ENCODE measurements around the gene MAPT.
A peak's percentile ranks its signal among the peaks of the same experiment; 100 is the strongest.

The MAPT gene

DNA sequence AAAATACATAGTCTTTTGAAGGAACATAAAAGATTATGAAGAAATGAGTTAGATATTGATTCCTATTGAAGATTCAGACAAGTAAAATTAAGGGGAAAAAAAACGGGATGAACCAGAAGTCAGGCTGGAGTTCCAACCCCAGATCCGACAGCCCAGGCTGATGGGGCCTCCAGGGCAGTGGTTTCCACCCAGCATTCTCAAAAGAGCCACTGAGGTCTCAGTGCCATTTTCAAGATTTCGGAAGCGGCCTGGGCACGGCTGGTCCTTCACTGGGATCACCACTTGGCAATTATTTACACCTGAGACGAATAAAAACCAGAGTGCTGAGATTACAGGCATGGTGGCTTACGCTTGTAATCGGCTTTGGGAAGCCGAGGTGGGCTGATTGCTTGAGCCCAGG is 114.2 kb downstream of the MAPT start:
- DNase-seq, result no peak
- Histone ChIP-seq H3K9me3 (ENCODE audit: control insufficient read depth, low read length) (no peaks in the 10 kb centered on the region), H4K8ac (ENCODE audit: low read length) (no peak overlapping the region), H3K14ac (ENCODE audit: low read length in 2 of 2) (no peak overlapping the region), H3K4me3 (ENCODE audit: insufficient read depth in 1 of 2, low read depth in 1 of 2, low read length in 2 of 2) (no peak overlapping the region), H3K4ac (ENCODE audit: low read depth in 1 of 2, low read length in 2 of 2) (no peak overlapping the region), H2BK15ac (ENCODE audit: low read depth, poor library complexity, severe bottlenecking) (no peak overlapping the region), H3K27ac (ENCODE audit: low read length, poor library complexity, severe bottlenecking) (no peak overlapping the region), H2AK5ac (ENCODE audit: low read length, severe bottlenecking) (no peak overlapping the region), H4K91ac (ENCODE audit: low read length) (no peak overlapping the region), H3K79me1 (replicated peaks; ENCODE audit: low read length, poor library complexity, severe bottlenecking) (no peaks in the 10 kb centered on the region), H3K36me3 (ENCODE audit: control insufficient read depth in 1 of 2, insufficient read depth in 2 of 2, low read depth in 1 of 2, low read length in 2 of 2) (no peaks in the 10 kb centered on the region), H2BK12ac (ENCODE audit: low read length in 2 of 2) (no peak overlapping the region), H3K18ac (ENCODE audit: low read depth in 1 of 2, low read length in 2 of 2) (no peak overlapping the region), H3K9ac (ENCODE audit: low read length) (no peak overlapping the region), H2AFZ (ENCODE audit: low read depth, low read length) (no peak overlapping the region), H3K23ac (ENCODE audit: low read length in 2 of 2) (no peak overlapping the region), H3K4me1 (ENCODE audit: control insufficient read depth, insufficient read depth, low read depth, low read length) (peaks cover 18% of the 10 kb centered on the region), H2BK5ac (ENCODE audit: low read depth, low read length, poor library complexity, severe bottlenecking) (no peak overlapping the region), H2BK120ac (ENCODE audit: low read depth, low read length) (no peak overlapping the region), H3K27me3 (ENCODE audit: control insufficient read depth in 1 of 2, insufficient read depth in 1 of 2, low read length in 2 of 2) (peaks cover 7 to 20% of the 10 kb centered on the region in 2 experiments), H3K4me2 (ENCODE audit: low read length, poor library complexity, severe bottlenecking) (no peak overlapping the region)
- 96% methylated on average over 9 of the region's 9 CpGs for WGBS

DNA sequence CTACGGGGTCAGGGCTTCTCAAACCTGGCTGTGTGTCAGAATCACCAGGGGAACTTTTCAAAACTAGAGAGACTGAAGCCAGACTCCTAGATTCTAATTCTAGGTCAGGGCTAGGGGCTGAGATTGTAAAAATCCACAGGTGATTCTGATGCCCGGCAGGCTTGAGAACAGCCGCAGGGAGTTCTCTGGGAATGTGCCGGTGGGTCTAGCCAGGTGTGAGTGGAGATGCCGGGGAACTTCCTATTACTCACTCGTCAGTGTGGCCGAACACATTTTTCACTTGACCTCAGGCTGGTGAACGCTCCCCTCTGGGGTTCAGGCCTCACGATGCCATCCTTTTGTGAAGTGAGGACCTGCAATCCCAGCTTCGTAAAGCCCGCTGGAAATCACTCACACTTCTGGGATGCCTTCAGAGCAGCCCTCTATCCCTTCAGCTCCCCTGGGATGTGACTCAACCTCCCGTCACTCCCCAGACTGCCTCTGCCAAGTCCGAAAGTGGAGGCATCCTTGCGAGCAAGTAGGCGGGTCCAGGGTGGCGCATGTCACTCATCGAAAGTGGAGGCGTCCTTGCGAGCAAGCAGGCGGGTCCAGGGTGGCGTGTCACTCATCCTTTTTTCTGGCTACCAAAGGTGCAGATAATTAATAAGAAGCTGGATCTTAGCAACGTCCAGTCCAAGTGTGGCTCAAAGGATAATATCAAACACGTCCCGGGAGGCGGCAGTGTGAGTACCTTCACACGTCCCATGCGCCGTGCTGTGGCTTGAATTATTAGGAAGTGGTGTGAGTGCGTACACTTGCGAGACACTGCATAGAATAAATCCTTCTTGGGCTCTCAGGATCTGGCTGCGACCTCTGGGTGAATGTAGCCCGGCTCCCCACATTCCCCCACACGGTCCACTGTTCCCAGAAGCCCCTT is 115.6 kb downstream of the MAPT start:
- no peak overlapping the region for H2AFZ ChIP-seq (ENCODE audit: low read depth, low read length)
- no peak overlapping the region for H2BK5ac ChIP-seq (ENCODE audit: low read depth, low read length, poor library complexity, severe bottlenecking)
- H3K4ac ChIP-seq (ENCODE audit: low read depth in 1 of 2, low read length in 2 of 2), result no peak overlapping the region
- no peak overlapping the region for H3K4me3 ChIP-seq (ENCODE audit: insufficient read depth in 1 of 2, low read depth in 1 of 2, low read length in 2 of 2)
- no peak overlapping the region for H4K8ac ChIP-seq (ENCODE audit: low read length)
- no peak overlapping the region for H3K4me2 ChIP-seq (ENCODE audit: low read length, poor library complexity, severe bottlenecking)
- H3K27ac ChIP-seq (ENCODE audit: low read length, poor library complexity, severe bottlenecking), result no peak overlapping the region
- no peaks in the 10 kb centered on the region for H3K9me3 ChIP-seq (ENCODE audit: control insufficient read depth, low read length)
- H3K36me3 ChIP-seq (ENCODE audit: control insufficient read depth in 1 of 2, insufficient read depth in 2 of 2, low read depth in 1 of 2, low read length in 2 of 2), result no peaks in the 10 kb centered on the region
- H3K4me1 ChIP-seq (ENCODE audit: control insufficient read depth, insufficient read depth, low read depth, low read length), result peaks cover 13% of the 10 kb centered on the region
- peaks cover 7 to 20% of the 10 kb centered on the region in 2 experiments for H3K27me3 ChIP-seq (ENCODE audit: control insufficient read depth in 1 of 2, insufficient read depth in 1 of 2, low read length in 2 of 2)
- no peak overlapping the region for H3K23ac ChIP-seq (ENCODE audit: low read length in 2 of 2)
- H2BK12ac ChIP-seq (ENCODE audit: low read length in 2 of 2), result no peak overlapping the region
- H3K14ac ChIP-seq (ENCODE audit: low read length in 2 of 2), result no peak overlapping the region
- no peaks in the 10 kb centered on the region for H3K79me1 ChIP-seq (replicated peaks; ENCODE audit: low read length, poor library complexity, severe bottlenecking)
- no peak overlapping the region for H4K91ac ChIP-seq (ENCODE audit: low read length)
- no peak overlapping the region for H3K18ac ChIP-seq (ENCODE audit: low read depth in 1 of 2, low read length in 2 of 2)
- WGBS, result 84% methylated on average over 33 of the region's 33 CpGs
- H2BK120ac ChIP-seq (ENCODE audit: low read depth, low read length), result no peak overlapping the region
- no peak overlapping the region for H3K9ac ChIP-seq (ENCODE audit: low read length)
- DNase-seq, result peak; percentile 29
- H2BK15ac ChIP-seq (ENCODE audit: low read depth, poor library complexity, severe bottlenecking), result no peak overlapping the region
- no peak overlapping the region for H2AK5ac ChIP-seq (ENCODE audit: low read length, severe bottlenecking)

DNA sequence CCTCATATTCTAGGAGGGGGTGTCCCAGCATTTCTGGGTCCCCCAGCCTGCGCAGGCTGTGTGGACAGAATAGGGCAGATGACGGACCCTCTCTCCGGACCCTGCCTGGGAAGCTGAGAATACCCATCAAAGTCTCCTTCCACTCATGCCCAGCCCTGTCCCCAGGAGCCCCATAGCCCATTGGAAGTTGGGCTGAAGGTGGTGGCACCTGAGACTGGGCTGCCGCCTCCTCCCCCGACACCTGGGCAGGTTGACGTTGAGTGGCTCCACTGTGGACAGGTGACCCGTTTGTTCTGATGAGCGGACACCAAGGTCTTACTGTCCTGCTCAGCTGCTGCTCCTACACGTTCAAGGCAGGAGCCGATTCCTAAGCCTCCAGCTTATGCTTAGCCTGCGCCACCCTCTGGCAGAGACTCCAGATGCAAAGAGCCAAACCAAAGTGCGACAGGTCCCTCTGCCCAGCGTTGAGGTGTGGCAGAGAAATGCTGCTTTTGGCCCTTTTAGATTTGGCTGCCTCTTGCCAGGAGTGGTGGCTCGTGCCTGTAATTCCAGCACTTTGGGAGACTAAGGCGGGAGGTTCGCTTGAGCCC is 116.3 kb downstream of the MAPT start:
- Histone ChIP-seq H3K9ac (ENCODE audit: low read length) (no peak overlapping the region), H4K8ac (ENCODE audit: low read length) (no peak overlapping the region), H2AFZ (ENCODE audit: low read depth, low read length) (no peak overlapping the region), H2BK120ac (ENCODE audit: low read depth, low read length) (no peak overlapping the region), H3K27me3 (ENCODE audit: control insufficient read depth in 1 of 2, insufficient read depth in 1 of 2, low read length in 2 of 2) (peaks cover 7 to 17% of the 10 kb centered on the region in 2 experiments), H3K27ac (ENCODE audit: low read length, poor library complexity, severe bottlenecking) (no peak overlapping the region), H2BK5ac (ENCODE audit: low read depth, low read length, poor library complexity, severe bottlenecking) (no peak overlapping the region), H3K36me3 (ENCODE audit: control insufficient read depth in 1 of 2, insufficient read depth in 2 of 2, low read depth in 1 of 2, low read length in 2 of 2) (no peaks in the 10 kb centered on the region), H3K14ac (ENCODE audit: low read length in 2 of 2) (no peak overlapping the region), H2BK12ac (ENCODE audit: low read length in 2 of 2) (no peak overlapping the region), H3K23ac (ENCODE audit: low read length in 2 of 2) (no peak overlapping the region), H3K9me3 (ENCODE audit: control insufficient read depth, low read length) (no peaks in the 10 kb centered on the region), H3K18ac (ENCODE audit: low read depth in 1 of 2, low read length in 2 of 2) (no peak overlapping the region), H4K91ac (ENCODE audit: low read length) (no peak overlapping the region), H3K4me2 (ENCODE audit: low read length, poor library complexity, severe bottlenecking) (no peak overlapping the region), H3K4ac (ENCODE audit: low read depth in 1 of 2, low read length in 2 of 2) (no peak overlapping the region), H3K4me1 (ENCODE audit: control insufficient read depth, insufficient read depth, low read depth, low read length) (peaks cover 13% of the 10 kb centered on the region), H3K79me1 (replicated peaks; ENCODE audit: low read length, poor library complexity, severe bottlenecking) (no peaks in the 10 kb centered on the region), H2AK5ac (ENCODE audit: low read length, severe bottlenecking) (no peak overlapping the region), H3K4me3 (ENCODE audit: insufficient read depth in 1 of 2, low read depth in 1 of 2, low read length in 2 of 2) (no peak overlapping the region), H2BK15ac (ENCODE audit: low read depth, poor library complexity, severe bottlenecking) (no peak overlapping the region)
- no peak for DNase-seq
- WGBS, result 92% methylated on average over 16 of the region's 16 CpGs

DNA sequence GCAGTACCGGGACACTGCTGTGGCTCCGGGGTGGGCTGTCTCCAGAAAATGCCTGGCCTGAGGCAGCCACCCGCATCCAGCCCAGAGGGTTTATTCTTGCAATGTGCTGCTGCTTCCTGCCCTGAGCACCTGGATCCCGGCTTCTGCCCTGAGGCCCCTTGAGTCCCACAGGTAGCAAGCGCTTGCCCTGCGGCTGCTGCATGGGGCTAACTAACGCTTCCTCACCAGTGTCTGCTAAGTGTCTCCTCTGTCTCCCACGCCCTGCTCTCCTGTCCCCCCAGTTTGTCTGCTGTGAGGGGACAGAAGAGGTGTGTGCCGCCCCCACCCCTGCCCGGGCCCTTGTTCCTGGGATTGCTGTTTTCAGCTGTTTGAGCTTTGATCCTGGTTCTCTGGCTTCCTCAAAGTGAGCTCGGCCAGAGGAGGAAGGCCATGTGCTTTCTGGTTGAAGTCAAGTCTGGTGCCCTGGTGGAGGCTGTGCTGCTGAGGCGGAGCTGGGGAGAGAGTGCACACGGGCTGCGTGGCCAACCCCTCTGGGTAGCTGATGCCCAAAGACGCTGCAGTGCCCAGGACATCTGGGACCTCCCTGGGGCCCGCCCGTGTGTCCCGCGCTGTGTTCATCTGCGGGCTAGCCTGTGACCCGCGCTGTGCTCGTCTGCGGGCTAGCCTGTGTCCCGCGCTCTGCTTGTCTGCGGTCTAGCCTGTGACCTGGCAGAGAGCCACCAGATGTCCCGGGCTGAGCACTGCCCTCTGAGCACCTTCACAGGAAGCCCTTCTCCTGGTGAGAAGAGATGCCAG is 117.6 kb downstream of the MAPT start:
- Histone ChIP-seq H3K14ac (ENCODE audit: low read length in 2 of 2) (peak overlapping the region in 1 of 2 experiments; percentile 36), H3K4me1 (ENCODE audit: control insufficient read depth, insufficient read depth, low read depth, low read length) (peaks cover 13% of the 10 kb centered on the region), H2AK5ac (ENCODE audit: low read length, severe bottlenecking) (no peak overlapping the region), H3K36me3 (ENCODE audit: control insufficient read depth in 1 of 2, insufficient read depth in 2 of 2, low read depth in 1 of 2, low read length in 2 of 2) (no peaks in the 10 kb centered on the region), H2AFZ (ENCODE audit: low read depth, low read length) (no peak overlapping the region), H2BK5ac (ENCODE audit: low read depth, low read length, poor library complexity, severe bottlenecking) (no peak overlapping the region), H2BK12ac (ENCODE audit: low read length in 2 of 2) (no peak overlapping the region), H3K4me3 (ENCODE audit: insufficient read depth in 1 of 2, low read depth in 1 of 2, low read length in 2 of 2) (no peak overlapping the region), H4K91ac (ENCODE audit: low read length) (no peak overlapping the region), H3K9ac (ENCODE audit: low read length) (no peak overlapping the region), H3K79me1 (replicated peaks; ENCODE audit: low read length, poor library complexity, severe bottlenecking) (no peaks in the 10 kb centered on the region), H3K23ac (ENCODE audit: low read length in 2 of 2) (peak overlapping the region in 1 of 2 experiments; percentile 63), H3K4me2 (ENCODE audit: low read length, poor library complexity, severe bottlenecking) (no peak overlapping the region), H3K27ac (ENCODE audit: low read length, poor library complexity, severe bottlenecking) (no peak overlapping the region), H2BK15ac (ENCODE audit: low read depth, poor library complexity, severe bottlenecking) (peak overlapping the region; percentile 63), H3K18ac (ENCODE audit: low read depth in 1 of 2, low read length in 2 of 2) (no peak overlapping the region), H2BK120ac (ENCODE audit: low read depth, low read length) (no peak overlapping the region), H3K27me3 (ENCODE audit: control insufficient read depth in 1 of 2, insufficient read depth in 1 of 2, low read length in 2 of 2) (peaks cover 7 to 14% of the 10 kb centered on the region in 2 experiments), H3K4ac (ENCODE audit: low read depth in 1 of 2, low read length in 2 of 2) (no peak overlapping the region), H4K8ac (ENCODE audit: low read length) (no peak overlapping the region), H3K9me3 (ENCODE audit: control insufficient read depth, low read length) (no peaks in the 10 kb centered on the region)
- no peak for DNase-seq
- WGBS, result 88% methylated on average over 28 of the region's 28 CpGs
